Activated CD4-positive, alpha-beta T cell treated with anti-CD3 and anti-CD28 coated beads, Interleukin-10, Interleukin-2, amounts not matched to agents 100 ng/mL and 50 ng/mL, durations not matched to agents 16 hours and 8 hours (primary cell): Measurements from ENCODE around the gene SMYD3.

Experiments used
- DNase-seq: peaks from one replicate; pipeline ENCODE4 v3.0.0-alpha.2; 2020

The SMYD3 gene

GRCh38 chr1:246210756-246211155 is 296.3 kb downstream of the SMYD3 start:
- no peak for DNase-seq

GRCh38 chr1:246208105-246208504 is 299.0 kb downstream of the SMYD3 start:
- DNase-seq, result no peak

GRCh38 chr1:246203180-246203579 is 303.9 kb downstream of the SMYD3 start:
- DNase-seq, result no peak

- DNase-seq, result no peak
Measured at GRCh38 chr1:246200738-246201137, 306.3 kb downstream of the SMYD3 start.

GRCh38 chr1:246200225-246200624 is 306.9 kb downstream of the SMYD3 start:
- DNase-seq, result no peak

- no peak for DNase-seq
Measured at GRCh38 chr1:246199086-246199645, 307.9 kb downstream of the SMYD3 start.

- no peak for DNase-seq
Measured at GRCh38 chr1:246198115-246198816, 308.8 kb downstream of the SMYD3 start.

GRCh38 chr1:246197076-246197475 is 310.0 kb downstream of the SMYD3 start:
- DNase-seq, result no peak

GRCh38 chr1:246195296-246195695 is 311.8 kb downstream of the SMYD3 start:
- DNase-seq, result no peak

- no peak for DNase-seq
Measured at GRCh38 chr1:246193537-246193936, 313.5 kb downstream of the SMYD3 start.

- no peak for DNase-seq
Measured at GRCh38 chr1:246189126-246189525, 318.0 kb downstream of the SMYD3 start.

- no peak for DNase-seq
Measured at GRCh38 chr1:246187834-246188372, 319.2 kb downstream of the SMYD3 start.

GRCh38 chr1:246184503-246184902 is 322.6 kb downstream of the SMYD3 start:
- no peak for DNase-seq

GRCh38 chr1:246182149-246182851 is 324.8 kb downstream of the SMYD3 start:
- DNase-seq, result no peak

GRCh38 chr1:246181241-246181640 is 325.8 kb downstream of the SMYD3 start:
- no peak for DNase-seq

GRCh38 chr1:246179401-246179800 is 327.7 kb downstream of the SMYD3 start:
- no peak for DNase-seq

GRCh38 chr1:246178717-246179311 is 328.3 kb downstream of the SMYD3 start:
- DNase-seq, result no peak

GRCh38 chr1:246176126-246177024 is 330.7 kb downstream of the SMYD3 start:
- DNase-seq, result no peak

- no peak for DNase-seq
Measured at GRCh38 chr1:246170574-246171261, 336.4 kb downstream of the SMYD3 start.

GRCh38 chr1:246169486-246169885 is 337.6 kb downstream of the SMYD3 start:
- DNase-seq, result no peak

GRCh38 chr1:246169019-246169418 is 338.1 kb downstream of the SMYD3 start:
- DNase-seq, result no peak

- DNase-seq, result no peak
Measured at GRCh38 chr1:246166841-246167240, 340.2 kb downstream of the SMYD3 start.
